ENCODE results near the gene ZBTB20.
"Not testable (repeated sequence)": the region's sequence is repeated elsewhere in the genome, so short reads cannot be mapped to it uniquely, and the experiment has no call there.

ZBTB20 gene

GRCh38 chr3:114706591-114707232 lies 440.4 kb downstream of the ZBTB20 start:
- DNase-seq: no peak

GRCh38 chr3:114700637-114701234 lies 446.4 kb downstream of the ZBTB20 start:
- no peak for DNase-seq

- no peak for DNase-seq
Observed at GRCh38 chr3:114698146-114699105, 448.7 kb downstream of the ZBTB20 start.

GRCh38 chr3:114697401-114697800 lies 449.7 kb downstream of the ZBTB20 start:
- DNase-seq: no peak

GRCh38 chr3:114694251-114694650 lies 452.8 kb downstream of the ZBTB20 start:
- no peak for DNase-seq

- no peak for DNase-seq
Observed at GRCh38 chr3:114691871-114692270, 455.2 kb downstream of the ZBTB20 start.

- no peak for DNase-seq
Observed at GRCh38 chr3:114690911-114691310, 456.2 kb downstream of the ZBTB20 start.

- DNase-seq: no peak
Observed at GRCh38 chr3:114687151-114687550, 459.9 kb downstream of the ZBTB20 start.

GRCh38 chr3:114686621-114687020 lies 460.5 kb downstream of the ZBTB20 start:
- DNase-seq: no peak

- no peak for DNase-seq
Observed at GRCh38 chr3:114685161-114685560, 461.9 kb downstream of the ZBTB20 start.

- DNase-seq: no peak
Observed at GRCh38 chr3:114680299-114680698, 466.8 kb downstream of the ZBTB20 start.

GRCh38 chr3:114679773-114680172 lies 467.3 kb downstream of the ZBTB20 start:
- DNase-seq: not testable (repeated sequence)

- DNase-seq: no peak
Observed at GRCh38 chr3:114675104-114675503, 472.0 kb downstream of the ZBTB20 start.

GRCh38 chr3:114674036-114674435 lies 473.1 kb downstream of the ZBTB20 start:
- DNase-seq: no peak

- no peak for DNase-seq
Observed at GRCh38 chr3:114673481-114673880, 473.6 kb downstream of the ZBTB20 start.

GRCh38 chr3:114672692-114673447 lies 474.2 kb downstream of the ZBTB20 start:
- DNase-seq: no peak

- DNase-seq: no peak
Observed at GRCh38 chr3:114671741-114672510, 475.2 kb downstream of the ZBTB20 start.

- DNase-seq: no peak
Observed at GRCh38 chr3:114669614-114670013, 477.5 kb downstream of the ZBTB20 start.

GRCh38 chr3:114668099-114668498 lies 479.0 kb downstream of the ZBTB20 start:
- DNase-seq: no peak

GRCh38 chr3:114666623-114667022 lies 480.5 kb downstream of the ZBTB20 start:
- DNase-seq: no peak

GRCh38 chr3:114664006-114664405 lies 483.1 kb downstream of the ZBTB20 start:
- no peak for DNase-seq

GRCh38 chr3:114660808-114661207 lies 486.3 kb downstream of the ZBTB20 start:
- DNase-seq: no peak
